Amygdala (tissue), 56 donors: Measurements from ENCODE around the gene MPDZ.
A peak's percentile ranks its signal among the peaks of the same experiment; 100 is the strongest.

Source experiments
- DNase-seq, 56 donors: peaks; one replicate each; lab custom pipeline; 2025; lab: John Stamatoyannopoulos, UW

MPDZ gene

DNA sequence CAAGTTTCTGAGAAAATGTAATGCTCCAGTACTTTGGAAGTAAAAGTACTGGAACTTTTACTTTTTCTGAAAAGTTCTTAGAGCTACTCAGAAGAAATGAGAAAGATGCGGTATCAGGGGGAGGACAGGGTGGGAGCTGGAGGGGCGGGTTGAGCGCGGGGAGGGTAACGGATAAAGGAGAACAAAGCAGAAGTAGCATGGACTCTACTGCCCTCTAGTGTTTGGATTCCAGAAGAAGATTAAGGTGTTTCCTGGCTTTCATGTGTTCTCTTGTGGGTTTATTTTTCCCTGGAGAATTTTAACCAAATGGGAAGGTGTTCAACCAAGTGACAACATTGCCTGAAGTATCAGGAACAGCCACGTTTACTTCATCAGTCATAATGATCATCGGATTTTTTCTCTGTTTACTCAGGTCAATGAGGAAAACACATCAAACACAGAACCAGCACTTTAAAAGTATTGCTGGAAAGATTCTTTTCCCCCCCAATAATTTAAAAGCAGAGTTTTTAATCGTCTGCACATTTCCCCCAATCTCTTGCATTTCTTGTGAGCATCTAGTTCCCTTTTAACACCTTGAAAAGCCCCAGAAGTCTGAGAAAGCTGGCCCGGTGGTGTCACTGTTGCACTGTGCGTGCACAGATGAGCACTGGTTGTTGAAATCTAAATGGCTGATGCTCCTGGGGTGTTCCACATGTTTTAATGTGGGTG lies 190.6 kb downstream of the MPDZ start:
- peak in 12 of 56 donors; percentile 0 to 38 (median 10) for DNase-seq

DNA sequence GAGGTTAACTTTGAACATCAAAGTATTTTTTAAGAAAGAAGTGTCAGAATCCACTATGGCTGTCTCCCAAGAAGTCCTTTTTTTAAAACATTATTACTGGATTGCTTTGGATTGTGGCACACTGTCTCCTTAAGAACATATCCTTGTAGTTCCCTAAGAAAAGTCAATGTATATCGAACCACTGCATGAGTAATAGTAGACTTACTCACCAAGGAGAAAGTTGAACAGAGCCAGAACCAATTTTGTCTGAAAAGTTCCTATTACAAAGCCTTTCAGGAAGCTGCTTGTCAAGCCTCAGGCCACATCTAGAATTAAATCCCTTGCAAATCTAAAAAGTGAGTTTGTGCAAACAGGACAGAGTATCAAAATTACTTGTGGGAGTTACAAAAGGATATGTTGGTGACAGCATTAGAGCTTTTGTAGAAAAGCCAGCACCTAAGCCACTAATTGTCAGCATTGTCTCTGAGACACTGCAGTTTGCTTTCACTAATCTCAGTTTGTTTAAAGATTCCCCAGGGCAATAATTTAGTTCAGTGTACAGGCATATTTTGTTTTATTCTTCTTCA lies 195.4 kb downstream of the MPDZ start:
- DNase-seq = no peak

DNA sequence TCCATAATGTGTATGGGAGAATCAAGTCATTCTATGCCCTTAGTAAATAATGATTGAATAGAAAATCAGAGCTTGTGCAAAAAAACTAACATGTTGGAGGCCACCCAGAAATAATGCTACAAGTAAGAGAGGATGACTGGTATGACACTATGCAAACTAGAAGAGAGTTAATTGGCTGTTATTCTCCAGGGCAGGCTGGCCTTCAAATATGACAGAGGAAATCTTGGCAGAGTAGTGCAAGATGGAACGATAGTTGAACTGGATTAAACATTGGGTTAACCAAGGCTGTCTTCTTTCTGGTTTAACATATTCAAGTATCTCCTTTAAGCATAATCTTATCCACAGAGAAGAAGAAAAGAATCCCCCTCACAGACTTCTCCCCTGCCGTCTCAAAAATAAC lies 196.1 kb downstream of the MPDZ start:
- DNase-seq = no peak

DNA sequence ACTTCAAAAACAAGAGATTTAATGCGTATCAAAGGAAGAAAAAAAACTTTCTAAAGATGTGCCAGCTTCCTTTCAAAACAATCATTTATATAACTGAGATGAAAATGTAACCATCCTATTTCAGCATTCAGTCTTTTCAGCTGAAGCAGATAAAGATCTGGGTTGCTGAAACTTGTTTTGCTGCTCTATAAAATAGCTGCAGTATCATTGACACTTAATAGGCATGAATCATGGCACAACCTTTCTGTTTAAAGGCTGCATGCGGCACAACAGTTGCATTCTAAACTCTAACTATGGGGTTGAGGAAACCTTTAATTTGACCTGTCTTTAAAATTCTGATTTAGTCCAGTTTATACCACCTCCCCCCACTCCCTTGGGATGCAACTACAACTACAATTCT lies 196.7 kb downstream of the MPDZ start:
- no peak for DNase-seq

DNA sequence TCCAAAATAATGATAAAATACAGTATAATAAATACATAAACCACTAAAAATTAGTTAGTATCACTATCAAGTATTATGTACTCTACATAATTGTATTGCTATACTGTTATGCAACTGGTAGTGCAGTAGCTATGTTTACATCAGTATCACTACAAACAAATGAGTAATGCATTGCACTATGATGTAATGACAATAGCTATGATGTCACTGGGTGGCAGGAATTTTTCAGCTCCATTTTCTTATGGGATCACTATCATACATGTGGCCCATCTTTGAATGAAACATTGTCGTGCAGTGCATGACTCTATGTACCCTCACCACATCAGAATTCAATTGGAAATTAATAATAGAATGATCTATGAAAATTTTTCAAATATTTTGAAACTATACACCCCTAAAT lies 201.3 kb downstream of the MPDZ start:
- DNase-seq = no peak

DNA sequence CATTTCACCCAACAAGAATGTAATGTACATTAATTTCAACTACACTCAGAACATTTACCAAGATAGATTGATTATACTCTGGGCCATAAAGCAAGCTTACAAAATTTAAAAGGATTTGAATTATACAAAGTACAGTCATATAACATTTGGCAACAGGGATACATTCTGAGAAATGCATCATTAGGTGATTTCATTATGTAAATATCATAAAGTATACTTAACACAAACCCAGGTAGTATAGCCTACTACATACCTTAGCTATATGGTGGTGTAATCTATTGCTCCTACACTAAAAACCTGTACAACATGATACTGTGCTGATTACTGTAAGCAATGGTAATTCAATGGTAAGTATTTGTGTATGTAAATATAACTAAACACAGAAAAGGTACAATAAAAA lies 202.9 kb downstream of the MPDZ start:
- no peak for DNase-seq

DNA sequence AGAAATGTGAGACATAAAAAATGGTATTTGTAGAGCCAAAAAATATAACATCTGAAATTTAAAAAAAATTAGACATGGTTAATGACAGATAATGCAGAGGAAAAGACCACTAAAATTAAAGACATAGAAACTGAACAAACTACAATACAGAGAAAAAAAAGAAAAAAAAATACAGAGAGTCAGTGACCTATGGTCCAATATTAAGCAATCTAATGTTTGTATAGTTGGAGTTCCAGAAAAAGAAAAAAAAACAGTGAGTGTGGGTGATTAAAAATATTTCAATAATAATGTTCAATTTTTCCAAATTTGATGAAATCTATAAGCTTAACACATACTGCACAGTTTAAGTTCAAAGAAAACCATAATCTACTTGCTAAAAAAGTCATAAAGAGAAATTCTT lies 207.6 kb downstream of the MPDZ start:
- no peak for DNase-seq

DNA sequence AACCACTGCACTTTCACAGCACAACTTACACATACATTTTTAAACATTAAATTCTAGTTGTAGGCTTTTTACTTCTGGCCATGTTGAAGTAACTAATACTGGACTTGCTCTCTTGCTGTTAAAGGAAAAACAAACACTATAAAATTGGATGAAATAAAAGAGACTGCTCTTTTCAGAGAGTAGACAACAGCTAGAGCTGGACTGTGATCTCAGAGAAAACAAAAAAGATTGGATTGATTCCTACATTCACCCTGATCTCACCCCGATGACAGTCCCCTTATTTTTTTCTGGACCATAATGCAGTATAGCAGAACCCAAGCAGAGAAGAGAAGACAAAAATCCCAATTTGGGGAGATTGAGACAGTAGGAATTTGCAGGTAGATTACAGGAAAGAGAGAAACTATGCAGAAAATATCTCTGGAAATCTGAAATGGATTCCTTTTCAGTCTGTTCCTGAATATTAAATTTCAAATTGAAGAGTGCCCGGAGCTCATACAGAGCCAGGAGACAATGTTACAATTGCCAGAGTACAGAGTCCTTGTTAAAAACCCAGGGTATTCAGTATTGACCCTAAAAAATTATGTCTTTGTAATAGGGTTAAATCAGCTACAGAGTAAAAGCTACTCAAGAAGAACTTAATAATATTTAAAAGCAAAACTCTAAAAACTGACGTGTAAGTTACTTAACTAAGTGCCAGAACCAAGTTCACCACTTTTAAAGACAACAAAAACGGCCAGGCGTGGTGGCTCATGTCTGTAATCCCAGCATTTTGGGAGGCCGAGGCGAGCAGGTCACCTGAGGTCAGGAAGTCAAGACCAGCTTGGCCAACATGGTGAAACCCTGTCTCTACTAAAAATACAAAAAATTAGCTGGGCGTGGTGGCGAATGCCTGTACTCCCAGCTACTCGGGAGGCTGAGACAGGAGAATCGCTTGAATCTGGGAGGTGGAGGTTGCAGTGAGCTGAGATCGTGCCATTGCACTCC lies 208.6 kb downstream of the MPDZ start:
- no peak for DNase-seq

DNA sequence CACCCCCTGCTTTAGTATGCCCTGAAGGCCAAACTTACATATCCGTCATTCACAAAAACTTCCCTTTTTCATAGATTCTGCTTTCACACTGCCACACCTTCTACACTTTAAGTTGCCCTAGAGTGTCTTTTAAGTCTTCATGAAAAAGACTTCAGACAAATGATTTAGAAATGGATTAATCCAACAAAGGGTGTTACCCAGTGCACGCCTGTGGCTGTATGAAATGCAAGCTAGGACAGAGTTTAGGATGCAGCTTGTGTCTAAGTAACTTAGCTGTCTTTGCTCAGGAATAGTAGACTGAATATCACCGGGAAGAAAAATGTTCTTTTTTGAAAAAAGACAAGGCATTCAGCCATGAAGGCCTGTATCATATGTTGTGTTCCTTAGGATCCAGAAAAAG lies 210.0 kb downstream of the MPDZ start:
- DNase-seq = no peak

DNA sequence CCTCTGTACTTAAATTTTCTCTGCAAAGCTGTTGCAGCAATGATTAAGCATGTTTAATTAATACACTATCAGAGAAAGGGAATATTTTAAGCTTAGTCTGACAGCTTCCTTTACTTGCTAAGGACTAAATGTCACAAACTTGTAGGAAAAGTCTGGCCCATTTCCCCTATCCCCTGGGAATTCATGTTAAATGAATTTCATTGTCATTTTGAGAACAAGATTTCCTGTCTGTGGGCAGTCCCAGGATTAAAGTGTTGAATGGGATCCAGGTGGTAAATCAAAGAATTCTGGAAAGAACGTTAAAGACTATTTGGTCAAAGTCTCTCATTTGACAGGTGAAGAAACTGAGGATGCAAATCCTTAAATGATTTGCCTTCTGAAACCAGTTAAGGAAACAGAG lies 214.8 kb downstream of the MPDZ start:
- no peak for DNase-seq

DNA sequence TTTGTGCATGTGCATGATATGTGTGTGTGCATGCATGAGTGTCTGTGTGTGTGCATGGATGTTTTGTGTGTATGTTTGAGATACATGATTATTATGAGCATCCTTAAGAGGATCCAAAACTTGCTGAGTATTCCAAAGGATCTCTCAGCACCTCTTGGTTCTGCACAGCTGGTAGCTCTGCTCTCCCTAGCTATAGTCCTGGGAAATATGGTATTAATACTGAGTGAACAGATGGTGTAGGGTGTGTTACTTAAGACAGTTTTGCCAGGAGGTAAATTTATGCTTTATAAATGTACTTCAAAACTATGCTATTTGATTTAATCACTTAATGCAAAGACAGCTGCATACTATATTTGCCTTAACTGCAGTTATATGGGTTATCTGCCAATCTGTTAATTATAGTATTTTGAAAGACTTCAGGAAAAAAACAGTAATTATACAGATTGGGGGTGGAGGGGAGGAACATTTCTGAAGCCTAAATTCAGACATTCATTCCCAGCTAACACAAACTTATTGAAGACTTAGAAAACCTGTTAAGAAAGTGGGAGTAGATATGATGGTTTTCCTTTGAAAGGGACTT lies 215.5 kb downstream of the MPDZ start:
- no peak for DNase-seq

DNA sequence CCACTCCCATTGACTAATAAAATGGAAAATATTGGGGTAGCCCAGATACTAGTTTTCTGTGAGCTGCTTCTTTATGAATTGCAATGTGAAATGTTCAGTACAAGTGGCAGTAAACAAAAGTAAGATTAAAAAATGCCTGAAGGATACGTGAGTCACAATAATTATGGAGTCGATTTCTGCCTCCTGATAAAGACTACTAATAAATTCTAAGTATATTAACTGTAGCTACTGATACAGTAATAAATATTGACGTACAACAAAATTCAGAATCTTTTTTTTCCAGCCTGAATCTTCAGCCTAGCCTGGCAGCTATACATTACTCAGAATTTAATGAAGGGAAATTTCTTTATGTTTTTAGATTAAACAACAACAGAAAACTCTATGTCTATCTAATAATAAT lies 218.1 kb downstream of the MPDZ start:
- DNase-seq = no peak
